NCI-H526 (cell line): ENCODE results near the gene ENO1.
"Not testable (repeated sequence)": the region's sequence is repeated elsewhere in the genome, so short reads cannot be mapped to it uniquely, and the experiment has no call there.

ENCODE experiments used
- DNase-seq, 2 experiments: peaks; one replicate each; lab custom pipeline; 2025; lab: John Stamatoyannopoulos, UW

Gene ENO1

GRCh38 chr1:8896775-8897174 lies 18.3 kb upstream of the ENO1 start:
- DNase-seq, result not testable (repeated sequence)

DNA sequence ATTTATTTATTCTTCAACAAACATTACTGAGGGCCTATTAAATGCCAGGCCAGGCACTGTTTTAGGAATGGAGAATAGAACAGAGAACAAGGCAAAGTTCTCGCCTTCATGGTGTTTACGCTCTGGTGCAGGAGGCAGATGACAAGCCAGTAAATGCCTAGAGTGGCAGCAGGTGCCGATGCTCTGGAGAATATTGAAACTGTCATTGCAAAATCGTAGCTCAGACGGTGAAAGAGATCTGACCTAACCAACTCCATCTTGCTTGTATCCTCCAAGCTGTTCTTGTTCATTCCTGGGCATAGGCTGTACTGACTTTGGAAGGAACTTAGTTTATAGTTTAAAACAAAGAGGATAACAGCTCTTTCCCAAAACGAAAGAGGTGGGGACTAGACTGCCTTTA lies 13.5 kb upstream of the ENO1 start:
- no peak for DNase-seq

DNA sequence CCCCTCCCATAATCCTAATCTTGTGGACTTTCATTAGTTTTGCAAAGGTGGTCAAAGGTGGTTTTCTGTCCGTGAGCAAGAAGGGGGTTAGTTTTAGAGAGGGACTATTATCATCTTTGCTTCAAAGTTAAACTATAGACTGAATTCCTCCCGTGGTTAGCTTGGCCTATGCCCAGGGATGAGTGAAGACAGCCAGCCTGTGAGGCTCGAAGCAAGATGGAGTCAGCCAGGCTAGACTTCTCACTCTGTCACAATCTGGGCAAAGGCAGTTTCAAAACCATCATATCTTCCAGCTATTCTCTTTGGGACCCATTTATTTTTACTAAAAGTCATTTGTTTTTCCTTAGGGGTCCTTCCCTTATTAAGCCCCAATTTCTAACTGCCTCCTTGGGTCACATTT lies 12.9 kb upstream of the ENO1 start:
- DNase-seq, result no peak

DNA sequence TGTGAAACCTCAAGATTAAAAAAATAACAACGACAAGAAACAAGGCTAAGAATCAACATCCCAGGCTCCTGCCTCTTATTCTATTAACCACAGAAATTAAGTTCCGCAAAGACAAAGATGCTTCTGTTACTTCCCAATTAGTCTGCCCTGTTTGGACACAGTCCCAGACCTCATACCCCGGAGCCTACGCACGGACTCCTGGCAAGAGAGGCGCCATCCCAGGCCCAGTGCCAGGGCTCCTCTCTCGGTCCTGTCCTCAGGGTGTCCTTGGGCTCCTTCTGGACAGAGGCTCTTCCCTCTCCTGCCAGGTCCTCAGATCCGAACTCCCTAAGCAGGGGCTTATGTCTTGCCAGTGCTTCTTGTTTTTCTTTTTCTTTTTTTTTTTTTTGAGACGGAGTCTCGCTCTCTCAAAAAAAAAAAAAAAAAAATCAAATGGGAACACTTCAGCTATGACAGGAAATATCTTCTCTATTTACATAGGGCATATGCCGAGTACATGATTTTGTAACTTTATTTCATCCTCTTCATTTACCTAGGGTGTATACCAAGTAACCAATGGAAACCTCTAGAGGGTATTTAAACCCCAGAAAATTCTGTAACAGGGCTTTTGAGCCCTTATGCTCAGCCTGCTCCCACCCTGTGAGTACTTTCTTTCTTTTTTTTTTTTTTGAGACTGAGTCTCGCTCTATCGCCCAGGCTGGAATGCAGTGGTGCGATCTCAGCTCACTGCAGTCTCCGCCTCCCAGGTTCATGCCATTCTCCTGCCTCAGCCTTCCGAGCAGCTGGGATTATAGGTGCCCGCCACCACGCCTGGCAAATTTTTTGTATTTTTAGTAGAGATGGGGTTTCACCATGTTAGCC lies 11.7 kb upstream of the ENO1 start:
- no peak for DNase-seq

GRCh38 chr1:8889103-8889846 lies 10.8 kb upstream of the ENO1 start:
- DNase-seq, result no peak

- DNase-seq, result no peak
Measured at GRCh38 chr1:8886589-8886988, 8.1 kb upstream of the ENO1 start.

DNA sequence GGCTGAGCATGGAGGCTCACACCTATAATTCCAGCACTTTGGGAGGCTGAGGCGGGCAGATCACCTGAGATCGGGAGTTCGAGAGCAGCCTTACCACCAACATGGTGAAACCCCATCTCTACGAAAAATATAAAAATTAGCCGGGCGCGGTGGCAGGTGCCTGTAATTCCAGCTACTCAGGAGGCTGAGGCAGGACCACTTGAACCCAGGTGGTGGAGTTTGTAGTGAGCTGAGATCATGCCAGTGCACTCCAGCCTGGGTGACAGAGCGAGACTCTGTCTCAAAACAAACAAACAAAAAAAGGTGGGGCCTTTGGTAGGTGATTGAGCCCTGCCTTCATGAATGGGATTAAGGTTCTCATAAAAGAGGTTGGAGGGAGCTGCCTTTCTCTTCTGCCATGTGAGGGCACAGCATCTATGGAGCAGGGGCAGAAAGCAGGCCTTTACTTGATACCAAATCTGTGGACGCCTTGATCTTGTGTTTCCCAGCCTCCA lies 7.6 kb upstream of the ENO1 start:
- DNase-seq, result not testable (repeated sequence)

- not testable (repeated sequence) for DNase-seq
Measured at GRCh38 chr1:8884105-8884504, 5.6 kb upstream of the ENO1 start.

DNA sequence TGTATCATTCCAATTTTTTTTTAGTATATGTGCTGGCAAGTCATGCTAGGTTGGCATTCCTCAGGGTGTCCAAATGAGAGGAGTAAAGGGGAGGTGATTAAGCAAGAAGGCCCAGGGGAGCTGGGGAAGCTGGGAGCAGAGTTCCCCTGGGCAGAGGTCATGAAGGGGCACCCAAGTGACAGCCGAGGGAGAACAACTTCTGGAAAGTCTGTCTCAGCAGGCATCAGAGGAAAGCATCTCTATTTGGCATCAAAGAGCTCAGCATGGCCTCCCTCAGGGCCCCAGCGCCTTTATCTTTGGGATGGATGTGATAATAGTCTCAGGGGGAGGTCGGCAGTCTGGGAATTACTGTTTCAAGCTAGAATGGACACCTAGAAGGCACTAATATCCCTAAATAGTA lies 5.0 kb upstream of the ENO1 start:
- DNase-seq, result no peak

DNA sequence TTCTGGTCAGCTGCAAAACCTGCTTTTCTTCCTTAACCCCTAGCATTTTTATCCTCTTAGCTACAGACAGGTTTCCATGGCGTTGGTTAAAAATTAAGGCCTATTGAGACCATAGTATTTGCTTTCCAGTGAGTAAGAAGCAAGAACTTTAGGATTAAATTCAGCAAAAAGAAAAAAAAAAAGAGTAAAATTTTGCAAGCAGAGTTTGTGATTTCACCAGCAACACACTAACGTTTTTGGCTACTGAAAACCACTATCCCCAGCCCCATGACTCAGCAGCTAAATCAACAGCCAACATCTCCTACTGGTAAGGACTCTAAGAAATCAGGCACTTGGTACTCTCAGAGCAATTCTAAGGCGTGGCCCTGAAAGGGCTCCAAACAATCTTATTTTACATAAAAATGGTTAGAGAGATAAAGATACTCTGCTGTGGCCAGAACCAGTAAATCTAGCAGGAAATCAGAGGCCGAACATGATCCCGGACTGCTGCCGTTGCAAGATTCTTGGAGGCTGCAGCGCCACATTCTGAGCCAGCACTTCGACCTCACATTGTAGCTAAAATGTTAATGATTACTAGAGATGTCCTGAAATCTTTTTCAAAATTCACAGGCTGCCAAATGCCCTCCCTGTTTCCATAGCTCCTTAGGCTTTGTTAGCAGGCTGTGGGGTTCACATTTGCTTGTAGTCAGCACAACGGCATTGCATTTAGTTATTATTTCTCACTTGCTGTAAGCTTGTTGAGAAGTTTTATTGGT lies 1.6 kb upstream of the ENO1 start:
- DNase-seq, result no peak

GRCh38 chr1:8879464-8879921 lies 1.0 kb upstream of the ENO1 start:
- DNase-seq, result no peak

- peak; percentile 83 to 97 for DNase-seq
Measured at GRCh38 chr1:8878698-8879463, 395 bp upstream of the ENO1 start.

DNA sequence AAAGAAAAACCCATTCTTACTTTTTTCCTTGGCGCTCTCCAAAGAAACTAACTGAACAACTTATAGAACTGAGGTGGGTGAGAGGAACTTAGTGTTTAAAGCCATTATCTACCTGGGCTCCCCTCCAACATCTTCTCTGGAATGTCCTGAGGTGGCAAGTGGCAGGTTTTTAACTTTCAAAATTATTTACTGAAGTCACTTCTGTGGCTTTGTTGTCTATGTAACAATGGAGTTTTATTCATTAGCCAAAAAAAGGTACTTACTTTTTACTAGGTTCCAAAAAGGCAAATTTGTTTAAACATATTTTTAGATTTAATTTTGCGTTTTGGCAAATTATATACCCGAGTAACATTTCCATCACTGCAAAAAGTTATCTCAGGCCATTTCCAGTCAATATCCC lies 2.4 kb downstream of the ENO1 start:
- DNase-seq, result no peak

DNA sequence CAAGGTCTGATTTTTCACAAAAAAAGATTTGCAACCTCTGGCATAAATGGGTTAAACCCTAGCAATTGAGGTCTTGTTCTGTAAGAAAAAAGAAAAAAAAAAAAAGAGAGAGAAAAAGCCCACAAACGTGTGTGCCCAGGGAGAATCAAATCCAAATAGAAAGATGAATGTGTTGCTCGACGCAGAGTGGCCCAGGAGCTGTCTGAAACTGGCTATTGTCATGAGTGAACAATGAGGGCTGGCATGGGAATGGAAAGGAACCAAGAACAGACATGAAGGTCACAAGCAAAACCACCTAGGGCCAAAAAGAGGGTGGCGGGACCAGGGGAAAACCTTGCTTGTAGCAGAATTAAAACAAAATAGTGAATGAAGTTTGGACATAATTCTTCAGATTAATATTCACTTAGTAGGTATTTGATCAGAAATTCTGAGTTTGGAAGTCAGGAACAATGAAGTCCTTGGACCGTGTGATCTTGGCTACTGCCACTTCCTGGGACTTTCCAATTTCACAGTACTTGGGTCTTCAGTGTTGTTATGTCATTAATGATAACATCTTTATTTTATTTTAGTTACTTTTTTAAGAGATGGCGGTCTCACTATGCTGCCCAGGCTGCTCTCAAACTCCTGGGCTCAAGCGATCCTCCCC lies 3.1 kb downstream of the ENO1 start:
- no peak for DNase-seq

DNA sequence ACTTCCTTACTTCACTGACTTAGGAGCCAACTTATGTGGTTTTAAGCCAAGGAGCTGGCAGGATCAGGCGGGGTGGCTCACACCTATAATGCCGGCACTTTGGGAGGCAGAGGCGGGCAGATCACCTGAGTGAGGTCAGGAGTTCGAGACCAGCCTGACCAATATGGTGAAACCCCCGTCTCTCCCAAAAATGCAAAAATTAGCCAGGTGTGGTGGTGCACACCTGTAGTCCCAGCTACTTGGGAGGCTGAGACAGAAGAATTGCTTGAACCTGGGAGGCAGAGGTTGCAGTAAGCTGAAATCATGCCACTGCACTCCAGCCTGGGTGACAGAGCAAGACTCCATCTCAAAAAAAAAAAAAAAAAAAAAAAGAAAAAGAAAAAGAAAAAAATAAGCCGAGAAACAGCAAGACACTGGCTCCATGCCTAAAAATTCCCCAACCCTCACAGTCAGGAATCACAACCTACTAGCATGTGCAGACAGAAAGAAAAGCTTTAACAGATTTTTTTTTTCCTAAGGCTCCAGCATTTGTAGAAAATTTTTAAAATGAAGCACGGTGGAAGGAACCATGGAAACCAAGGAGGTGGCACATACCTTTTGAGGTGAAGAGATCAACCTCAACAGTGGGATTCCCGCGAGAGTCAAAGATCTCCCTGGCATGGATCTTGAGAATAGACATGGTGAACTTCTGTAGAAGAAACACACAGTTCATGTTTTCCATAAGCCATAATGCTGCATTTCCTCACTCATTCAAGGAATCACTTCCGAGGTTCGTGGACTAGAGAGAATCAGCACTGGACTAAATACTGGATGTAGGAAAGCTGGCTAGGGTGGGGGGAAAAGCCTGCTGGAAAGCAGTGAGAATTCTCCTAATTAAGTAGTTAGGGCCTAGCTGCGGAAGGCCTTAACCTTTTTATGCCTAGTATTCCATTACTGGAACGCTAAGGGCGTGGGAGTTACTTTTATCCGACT lies 4.0 kb downstream of the ENO1 start:
- no peak for DNase-seq

- DNase-seq, result no peak
Measured at GRCh38 chr1:8873506-8874229, 4.8 kb downstream of the ENO1 start.

GRCh38 chr1:8873001-8873400 lies 5.5 kb downstream of the ENO1 start:
- no peak for DNase-seq

DNA sequence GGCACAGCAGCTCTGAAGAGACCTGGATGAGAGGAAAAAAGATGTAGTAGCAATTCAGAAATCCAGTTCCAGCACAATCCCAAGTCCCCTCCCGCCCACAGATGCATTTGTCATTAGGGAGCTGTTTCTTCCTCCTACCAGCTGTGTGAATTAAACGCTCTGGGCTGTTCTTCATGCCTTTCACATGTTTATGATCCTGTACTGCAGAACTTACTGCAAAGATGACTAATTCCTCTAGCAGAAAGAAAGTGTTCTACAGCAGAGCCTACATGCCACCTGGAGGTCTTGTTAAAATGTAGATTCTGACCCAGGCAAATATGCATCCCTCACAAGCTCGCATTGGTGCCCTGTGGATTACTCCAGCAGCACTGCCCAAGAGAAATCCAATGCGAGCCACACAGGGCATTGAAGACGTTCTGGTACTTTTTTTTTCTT lies 6.5 kb downstream of the ENO1 start:
- no peak for DNase-seq

GRCh38 chr1:8871539-8871935 lies 6.9 kb downstream of the ENO1 start:
- peak in 1 of 2 experiments; percentile 42 for DNase-seq
